SH-SY5Y (cell line): Measurements from ENCODE around the gene ZBTB7C.

ENCODE experiments used
- GATA2 ChIP-seq: IDR thresholded peaks from 2 replicates; pipeline ENCODE4 v1.6.1; 2011; ENCODE audit warnings: mild to moderate bottlenecking, low read depth, low read length
- GATA3 ChIP-seq: IDR thresholded peaks from 2 replicates; pipeline ENCODE4 v1.6.1; 2011; ENCODE audit warnings: low read depth, mild to moderate bottlenecking, low read length, moderate library complexity

ZBTB7C gene

DNA sequence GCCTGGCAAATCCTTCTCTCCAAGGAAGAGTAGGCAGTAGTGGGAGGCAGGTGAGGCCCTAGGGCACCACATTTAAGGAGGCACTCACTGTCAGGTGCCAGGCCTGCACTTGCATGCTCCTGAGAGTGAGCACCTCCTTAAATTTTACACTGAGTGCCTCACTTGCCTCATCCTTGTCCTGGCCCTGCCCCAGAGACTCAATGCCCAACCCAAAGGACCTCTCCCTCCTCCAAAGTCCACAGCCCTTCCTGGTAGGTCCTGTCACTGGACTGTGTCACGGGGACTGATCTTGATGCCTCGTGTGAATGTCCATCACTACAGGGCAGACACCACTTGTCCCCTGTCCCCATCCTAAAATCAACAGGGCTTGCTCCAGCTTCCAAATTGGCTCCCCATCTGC is 235.6 kb downstream of the ZBTB7C start:
- no peak for TF ChIP-seq GATA3
- no peak for TF ChIP-seq GATA2

DNA sequence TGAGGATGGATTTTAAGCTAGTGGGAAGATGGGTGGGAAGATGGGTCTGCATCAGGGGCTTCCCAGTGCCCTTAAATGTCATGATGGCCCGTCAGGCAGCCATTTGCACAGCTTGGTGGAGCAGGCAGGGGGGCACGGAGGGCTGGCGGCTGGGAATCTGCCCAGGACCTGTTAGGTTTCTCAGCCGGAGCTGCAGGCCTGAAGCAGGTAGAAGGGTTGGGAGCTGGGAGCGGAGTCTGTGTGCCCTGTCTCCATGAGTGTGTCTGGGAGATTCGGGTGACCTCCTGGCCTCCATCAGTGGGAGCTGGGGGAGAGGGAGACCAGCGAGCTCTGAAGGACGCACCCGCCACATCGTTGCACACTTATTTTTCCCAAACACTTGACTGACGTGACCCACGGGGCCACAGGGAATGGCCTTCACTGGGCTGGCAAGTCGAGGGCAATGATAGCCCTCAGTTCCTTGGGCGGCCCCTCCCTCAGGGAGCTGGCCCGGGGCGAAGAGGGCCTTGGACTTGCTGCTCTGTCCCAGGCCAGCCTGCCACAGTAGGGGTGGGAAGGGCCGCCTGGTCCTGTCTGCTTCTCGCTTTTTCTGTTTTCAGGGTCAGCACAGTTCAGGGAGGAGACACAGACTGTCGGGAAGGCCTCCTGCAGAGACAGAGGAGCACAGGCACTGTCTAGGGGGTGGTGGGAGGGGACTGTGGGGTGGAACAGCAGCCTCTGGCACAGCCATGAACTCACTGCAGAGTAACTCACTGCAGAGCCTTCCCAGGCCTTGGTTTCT is 236.8 kb downstream of the ZBTB7C start:
- no peak for TF ChIP-seq GATA2
- TF ChIP-seq GATA3, result no peak

DNA sequence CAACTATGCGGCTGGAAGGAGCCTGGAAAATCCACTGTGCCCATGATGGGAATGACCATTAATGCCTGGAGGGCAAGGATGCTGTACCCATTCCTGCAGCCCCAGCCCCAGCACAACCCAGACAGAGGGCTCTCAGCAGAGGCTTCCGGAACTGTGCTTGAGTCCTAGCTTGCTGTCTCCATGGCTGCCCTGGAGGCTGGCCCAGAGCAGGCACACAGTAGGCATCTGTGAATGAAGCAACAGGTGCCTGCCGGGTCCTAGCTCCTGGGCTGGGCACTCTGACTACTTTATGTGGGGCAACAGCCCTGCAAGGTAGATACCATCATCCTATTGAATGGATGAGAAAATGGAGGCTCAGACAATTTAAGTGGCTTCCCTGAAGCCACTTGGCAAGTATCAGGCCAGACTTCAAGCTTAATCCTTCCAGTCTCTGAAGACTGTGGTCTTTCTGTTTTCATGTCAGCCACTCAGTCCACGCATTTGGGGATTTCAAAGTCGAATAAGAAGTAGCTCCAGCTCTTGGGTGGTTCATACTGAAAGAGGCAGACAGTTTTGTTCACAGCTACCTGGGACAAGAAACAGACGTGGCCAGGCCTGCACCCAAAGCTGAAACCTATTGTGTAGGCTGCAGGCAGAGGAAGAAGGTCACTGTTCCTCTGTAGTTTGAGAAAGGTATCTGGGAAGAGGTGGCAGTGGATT is 237.5 kb downstream of the ZBTB7C start:
- TF ChIP-seq GATA2, result no peak
- TF ChIP-seq GATA3, result no peak

GRCh38 chr18:48170651-48171050 is 238.5 kb downstream of the ZBTB7C start:
- TF ChIP-seq GATA3, result no peak
- no peak for TF ChIP-seq GATA2

DNA sequence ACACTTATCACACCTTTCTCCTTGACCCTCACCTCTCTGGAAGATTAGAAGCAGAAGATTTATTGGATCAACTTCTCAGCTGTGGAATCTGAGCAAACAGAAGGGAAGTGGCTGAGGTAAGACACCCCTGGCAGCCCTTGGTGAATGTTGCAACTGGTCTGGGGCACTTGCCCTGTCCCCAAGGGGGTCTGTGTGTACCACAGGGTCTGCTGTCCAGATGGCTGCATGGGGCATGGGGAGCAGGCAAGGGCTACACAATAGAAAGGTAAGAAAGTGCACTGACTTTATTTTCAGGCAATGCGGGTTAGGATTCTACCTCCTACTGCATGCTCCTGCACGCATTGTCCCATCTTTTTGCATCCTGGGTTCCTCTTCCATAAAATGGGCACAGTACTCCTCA is 240.3 kb downstream of the ZBTB7C start:
- TF ChIP-seq GATA2 (no peak), GATA3 (no peak)

DNA sequence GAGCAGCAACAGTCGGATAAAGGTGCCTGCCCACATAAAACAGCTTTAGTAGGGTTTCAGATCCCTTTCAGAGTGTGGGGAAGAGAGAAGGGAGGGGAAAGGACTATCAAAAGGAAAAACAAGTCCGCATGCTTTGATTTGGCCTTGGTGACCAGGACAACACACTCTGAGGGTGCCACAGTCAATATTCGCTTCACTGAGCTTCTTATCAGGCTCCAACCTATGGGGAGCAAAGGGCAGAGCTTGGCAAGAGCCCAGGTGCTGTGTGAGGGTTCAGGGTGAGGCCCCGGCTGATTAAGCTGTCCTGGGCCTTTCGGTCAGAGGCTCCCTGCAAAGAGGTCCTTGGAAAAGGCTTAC is 241.3 kb downstream of the ZBTB7C start:
- TF ChIP-seq GATA3 (no peak), GATA2 (no peak)

DNA sequence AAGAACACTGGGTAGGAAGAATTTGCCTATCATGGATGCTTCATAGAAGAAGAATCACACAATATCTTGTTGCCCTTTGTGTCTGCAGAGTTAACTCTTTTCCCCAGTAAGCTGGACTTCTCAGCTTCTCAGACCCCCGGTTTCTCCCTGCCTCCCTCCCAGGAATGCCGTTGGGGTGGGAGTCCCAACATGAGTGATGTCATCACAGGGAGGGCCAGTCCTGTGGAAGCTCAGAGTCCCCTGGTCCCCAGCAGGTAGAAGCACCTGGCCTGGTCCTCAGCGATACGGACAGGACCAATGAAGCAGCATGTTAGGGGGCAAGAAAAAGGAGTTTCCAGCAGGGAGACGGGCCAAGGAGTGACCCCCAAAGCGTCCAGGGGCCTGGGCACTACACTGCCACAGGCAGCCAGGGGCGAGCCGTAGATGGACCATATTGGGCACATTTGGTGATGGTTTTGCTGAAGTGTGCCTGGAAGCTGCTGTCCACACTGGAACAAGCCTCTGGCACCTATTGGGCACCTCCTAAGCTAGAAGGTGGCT is 242.8 kb downstream of the ZBTB7C start:
- no peak for TF ChIP-seq GATA3
- no peak for TF ChIP-seq GATA2

GRCh38 chr18:48165111-48165866 is 243.9 kb downstream of the ZBTB7C start:
- TF ChIP-seq GATA2 (no peak), GATA3 (no peak)

GRCh38 chr18:48164701-48165100 is 244.5 kb downstream of the ZBTB7C start:
- no peak for TF ChIP-seq GATA2
- no peak for TF ChIP-seq GATA3

GRCh38 chr18:48164116-48164515 is 245.1 kb downstream of the ZBTB7C start:
- TF ChIP-seq GATA3, result no peak
- TF ChIP-seq GATA2, result no peak

- TF ChIP-seq GATA3 (no peak), GATA2 (no peak)
Measured at GRCh38 chr18:48163738-48164115, 245.5 kb downstream of the ZBTB7C start.

- no peak for TF ChIP-seq GATA3
- no peak for TF ChIP-seq GATA2
Measured at GRCh38 chr18:48162956-48163737, 246.0 kb downstream of the ZBTB7C start.

GRCh38 chr18:48161911-48162698 is 247.1 kb downstream of the ZBTB7C start:
- no peak for TF ChIP-seq GATA3
- peak; percentile 44 for TF ChIP-seq GATA2
